Stimulated activated CD8-positive, alpha-beta memory T cell treated with anti-CD3 and anti-CD28 coated beads, Interleukin-12 subunit alpha, Interleukin-12 subunit beta, amount 100 ng/mL, for 1 hour (primary cell): ENCODE data around the gene ERCC1.

Source experiments
- DNase-seq: peaks from one replicate; pipeline ENCODE4 v3.0.0-alpha.2; 2020; ENCODE audit warnings: low read depth

The ERCC1 gene

GRCh38 chr19:45405435-45406225 lies 18.1 kb downstream of the ERCC1 start:
- peak; percentile 71 for DNase-seq

GRCh38 chr19:45404557-45405434 lies 18.9 kb downstream of the ERCC1 start, which contains the start of gene PPP1R13L:
Gene PPP1R13L, minus strand, starts transcription at chr19:45405069. Its CDS starts 6,751 bp downstream, at chr19:45398318.
- DNase-seq: no peak

GRCh38 chr19:45403781-45404556 lies 19.7 kb downstream of the ERCC1 start:
- no peak for DNase-seq

GRCh38 chr19:45403272-45403671 lies 20.4 kb downstream of the ERCC1 start:
- DNase-seq: no peak

GRCh38 chr19:45402298-45403061 lies 21.2 kb downstream of the ERCC1 start:
- no peak for DNase-seq

- DNase-seq: no peak
Observed at GRCh38 chr19:45401815-45402214, 21.9 kb downstream of the ERCC1 start.

GRCh38 chr19:45400192-45400591 lies 23.5 kb downstream of the ERCC1 start:
- no peak for DNase-seq

- DNase-seq: no peak
Observed at GRCh38 chr19:45395821-45396617, 27.7 kb downstream of the ERCC1 start.

- no peak for DNase-seq
Observed at GRCh38 chr19:45391871-45392665, 31.6 kb downstream of the ERCC1 start.

GRCh38 chr19:45391346-45391745 lies 32.4 kb downstream of the ERCC1 start:
- no peak for DNase-seq

GRCh38 chr19:45385392-45386221 lies 38.1 kb downstream of the ERCC1 start:
- no peak for DNase-seq

GRCh38 chr19:45382426-45382825 lies 41.3 kb downstream of the ERCC1 start:
- DNase-seq: no peak

GRCh38 chr19:45380107-45380506 lies 43.6 kb downstream of the ERCC1 start:
- no peak for DNase-seq

GRCh38 chr19:45376045-45376724 lies 47.5 kb downstream of the ERCC1 start:
- DNase-seq: no peak

- DNase-seq: peak; percentile 100
Observed at GRCh38 chr19:45370410-45371204, 53.1 kb downstream of the ERCC1 start, which contains the start of gene ERCC2. Gene ERCC2, minus strand, starts transcription at chr19:45370573. Its CDS starts 33 bp downstream, at chr19:45370540.

- no peak for DNase-seq
Observed at GRCh38 chr19:45368737-45369340, 54.9 kb downstream of the ERCC1 start.

GRCh38 chr19:45368127-45368526 lies 55.6 kb downstream of the ERCC1 start:
- no peak for DNase-seq
